OCI-LY1 (cell line): Measurements from ENCODE around the gene HLA-E.

Experiments
- H2AFZ ChIP-seq: fragments of 200-600 bp; sonication (generic), shearing (Covaris generic); 2 replicates; pipeline ENCODE4 v1.6.0; 2014; ENCODE audit warnings: antibody characterized with exemption, mild to moderate bottlenecking, low read length
- H3F3A ChIP-seq: fragments of 200-600 bp; sonication (generic), shearing (Covaris generic); 2 replicates; pipeline ENCODE4 v1.6.0; 2014; ENCODE audit warnings: mild to moderate bottlenecking, antibody characterized with exemption, low read length, moderate library complexity; ENCODE audit not compliant: insufficient read depth
- H3K27ac ChIP-seq: fragments of 200-600 bp; sonication (generic); 2 replicates; pipeline ENCODE4 v1.5.1; 2014; ENCODE audit warnings: low read length, mixed run types, mild to moderate bottlenecking, low read depth; ENCODE audit not compliant: poor library complexity, severe bottlenecking
- H3K27me3 ChIP-seq: fragments of 200-600 bp; sonication (generic); 2 replicates; pipeline ENCODE4 v1.6.0; 2014; ENCODE audit warnings: antibody characterized with exemption, mild to moderate bottlenecking, low read length, moderate library complexity; ENCODE audit not compliant: insufficient read depth
- H3K36me3 ChIP-seq: fragments of 200-600 bp; sonication (generic); 2 replicates; pipeline ENCODE4 v1.6.1; 2014; ENCODE audit warnings: mild to moderate bottlenecking, antibody characterized with exemption, low read length, moderate library complexity, mixed read lengths; ENCODE audit not compliant: insufficient read depth
- H3K4me1 ChIP-seq: fragments of 200-600 bp; sonication (generic); 2 replicates; pipeline ENCODE4 v1.5.1; 2014; ENCODE audit warnings: mild to moderate bottlenecking, low read length, moderate library complexity; ENCODE audit not compliant: insufficient read depth, severe bottlenecking
- H3K4me2 ChIP-seq: fragments of 200-600 bp; sonication (generic), shearing (Covaris generic); 2 replicates; pipeline ENCODE4 v1.6.1; 2014; ENCODE audit warnings: low read length
- H3K4me3 ChIP-seq: fragments of 200-600 bp; sonication (generic); 2 replicates; pipeline ENCODE4 v1.5.1; 2014; ENCODE audit warnings: low read length, low read depth, mild to moderate bottlenecking, mixed read lengths; ENCODE audit not compliant: poor library complexity, severe bottlenecking
- H3K79me2 ChIP-seq: fragments of 200-600 bp; shearing (Covaris generic); 2 replicates; pipeline ENCODE4 v1.6.1; 2016; ENCODE audit warnings: mixed run types, low read length, mixed read lengths; ENCODE audit not compliant: insufficient read depth
- H3K9ac ChIP-seq: fragments of 200-600 bp; sonication (generic), shearing (Covaris generic); 2 replicates; pipeline ENCODE4 v1.6.1; 2014; ENCODE audit warnings: mild to moderate bottlenecking, low read length, mixed read lengths
- H3K9me2 ChIP-seq: fragments of 200-600 bp; sonication (generic), shearing (Covaris generic); 2 replicates; pipeline ENCODE4 v1.6.1; 2014; ENCODE audit warnings: low read depth, mild to moderate bottlenecking, low read length, mixed read lengths
- H3K9me3 ChIP-seq: fragments of 200-600 bp; shearing (Covaris generic); 2 replicates; pipeline ENCODE4 v1.6.1; 2014; ENCODE audit warnings: low read length, mixed read lengths
- H4K20me1 ChIP-seq: fragments of 200-600 bp; sonication (generic), shearing (Covaris generic); 2 replicates; pipeline ENCODE4 v1.6.0; 2016; ENCODE audit warnings: mild to moderate bottlenecking, low read length; ENCODE audit not compliant: insufficient read depth
- CTCF ChIP-seq: fragments of 200-600 bp; sonication (generic), shearing (Covaris generic); IDR thresholded peaks from 2 replicates; pipeline ENCODE4 v1.5.1; 2017; ENCODE audit warnings: mild to moderate bottlenecking, antibody characterized with exemption, low read length, moderate library complexity, mixed read lengths
- EZH2 ChIP-seq: fragments of 200-600 bp; sonication (generic), shearing (Covaris generic); IDR thresholded peaks from 2 replicates; pipeline ENCODE4 v1.8.0; 2017; ENCODE audit warnings: borderline replicate concordance, mixed run types, mild to moderate bottlenecking, antibody characterized with exemption, low read length, moderate library complexity, mixed read lengths

Gene HLA-E

GRCh38 chr6:30489081-30490025, at the start of gene HLA-E:
TSS of gene HLA-E (plus strand) at chr6:30489509. CDS start at chr6:30489532, 23 bp downstream.
- no peaks in the 10 kb centered on the region for H3F3A ChIP-seq
- H3K27ac ChIP-seq, result no peak within 1 kb of the TSS
- H3K9ac ChIP-seq, result peak within 1 kb of the TSS; percentile 54; the same call in 1 of the 2 replicates
- H3K4me2 ChIP-seq, result peak within 1 kb of the TSS; percentile 84
- H3K4me1 ChIP-seq, result peaks cover 17% of the 10 kb centered on the region
- H3K79me2 ChIP-seq, result no peaks in the 10 kb centered on the region
- TF ChIP-seq CTCF (no peak), EZH2 (no peak)
- H3K27me3 ChIP-seq, result 0 out of 2 replicates have a peak, but pooled peaks cover 16% of the 10 kb centered on the region
- H3K9me2 ChIP-seq, result no peaks in the 10 kb centered on the region
- H2AFZ ChIP-seq, result no peak within 1 kb of the TSS
- H3K9me3 ChIP-seq, result no peaks in the 10 kb centered on the region
- no peaks in the 10 kb centered on the region for H4K20me1 ChIP-seq
- H3K4me3 ChIP-seq, result peak within 1 kb of the TSS; percentile 61
- no peaks in the 10 kb centered on the region for H3K36me3 ChIP-seq

- H3K36me3 ChIP-seq, result no peaks in the 10 kb centered on the region
- no peak overlapping the region for H3K4me2 ChIP-seq
- H4K20me1 ChIP-seq, result no peaks in the 10 kb centered on the region
- no peak overlapping the region for H3K9ac ChIP-seq
- H2AFZ ChIP-seq, result no peak overlapping the region
- H3K4me3 ChIP-seq, result no peak overlapping the region
- no peaks in the 10 kb centered on the region for H3K4me1 ChIP-seq
- no peaks in the 10 kb centered on the region for H3K9me2 ChIP-seq
- H3K9me3 ChIP-seq, result no peaks in the 10 kb centered on the region
- H3K27ac ChIP-seq, result no peak overlapping the region
- no peaks in the 10 kb centered on the region for H3K79me2 ChIP-seq
- TF ChIP-seq CTCF (no peak), EZH2 (no peak)
- no peaks in the 10 kb centered on the region for H3F3A ChIP-seq
- no peaks in the 10 kb centered on the region for H3K27me3 ChIP-seq
These were observed 48.1 kb upstream of the HLA-E start for GRCh38 chr6:30441171-30441570.

GRCh38 chr6:30443657-30444450, 45.5 kb upstream of the HLA-E start:
- Histone ChIP-seq H4K20me1 (no peaks in the 10 kb centered on the region), H3K36me3 (no peaks in the 10 kb centered on the region), H3K4me3 (no peak overlapping the region), H3K79me2 (no peaks in the 10 kb centered on the region), H3K9me3 (no peaks in the 10 kb centered on the region), H3K27ac (no peak overlapping the region), H3K27me3 (no peaks in the 10 kb centered on the region), H3K4me1 (no peaks in the 10 kb centered on the region), H3K9ac (no peak overlapping the region), H3K9me2 (no peaks in the 10 kb centered on the region), H3K4me2 (no peak overlapping the region), H3F3A (no peaks in the 10 kb centered on the region), H2AFZ (no peak overlapping the region)
- no peak for TF ChIP-seq CTCF
- no peak for TF ChIP-seq EZH2
